Adrenal gland (tissue), 5 donors: Measurements from ENCODE around the gene LDAH.

Source experiments
- POLR2A ChIP-seq, 2 donors: fragments of 450-650 bp; IDR thresholded peaks; one replicate each; pipeline ENCODE4 v1.6.1; 2017; ENCODE audit warnings: antibody characterized with exemption in 2 of 2, mild to moderate bottlenecking in 2 of 2, moderate library complexity in 1 of 2
- TF ChIP-seq, protein P1 (sequence below), 6 experiments: fragments of 450-650 bp in 4 of 6; fragments of 200-600 bp in 2 of 6; sonication (generic) in 1 of 6; IDR thresholded peaks; 1 replicate in 5 of 6; 2 replicates in 1 of 6; pipeline versions ENCODE4 v1.5.1 to v1.8.0; 2016 to 2021; ENCODE audit warnings: antibody characterized with exemption in 6 of 6, mild to moderate bottlenecking in 2 of 6, moderate library complexity in 1 of 6
- donor health status: DM: no; HTN: no; CAD: no.

DNA sequence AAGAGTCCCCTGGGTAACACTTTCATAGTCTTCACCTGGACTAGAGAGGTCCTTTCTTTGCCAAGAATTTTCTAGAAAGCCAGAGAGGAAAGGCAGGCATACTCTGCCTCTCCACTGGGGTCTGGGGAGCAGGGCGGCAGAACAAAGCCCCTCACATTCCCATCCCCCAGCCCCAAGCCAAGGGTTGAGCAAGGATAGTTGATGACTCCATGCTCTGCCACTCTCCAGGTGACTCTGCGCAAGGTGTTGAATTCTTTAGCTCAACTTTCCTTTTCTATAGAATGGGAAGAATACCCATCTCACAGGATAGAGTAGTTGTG lies 158.9 kb downstream of the LDAH start:
- TF ChIP-seq, protein P1, sequence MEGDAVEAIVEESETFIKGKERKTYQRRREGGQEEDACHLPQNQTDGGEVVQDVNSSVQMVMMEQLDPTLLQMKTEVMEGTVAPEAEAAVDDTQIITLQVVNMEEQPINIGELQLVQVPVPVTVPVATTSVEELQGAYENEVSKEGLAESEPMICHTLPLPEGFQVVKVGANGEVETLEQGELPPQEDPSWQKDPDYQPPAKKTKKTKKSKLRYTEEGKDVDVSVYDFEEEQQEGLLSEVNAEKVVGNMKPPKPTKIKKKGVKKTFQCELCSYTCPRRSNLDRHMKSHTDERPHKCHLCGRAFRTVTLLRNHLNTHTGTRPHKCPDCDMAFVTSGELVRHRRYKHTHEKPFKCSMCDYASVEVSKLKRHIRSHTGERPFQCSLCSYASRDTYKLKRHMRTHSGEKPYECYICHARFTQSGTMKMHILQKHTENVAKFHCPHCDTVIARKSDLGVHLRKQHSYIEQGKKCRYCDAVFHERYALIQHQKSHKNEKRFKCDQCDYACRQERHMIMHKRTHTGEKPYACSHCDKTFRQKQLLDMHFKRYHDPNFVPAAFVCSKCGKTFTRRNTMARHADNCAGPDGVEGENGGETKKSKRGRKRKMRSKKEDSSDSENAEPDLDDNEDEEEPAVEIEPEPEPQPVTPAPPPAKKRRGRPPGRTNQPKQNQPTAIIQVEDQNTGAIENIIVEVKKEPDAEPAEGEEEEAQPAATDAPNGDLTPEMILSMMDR (IDR thresholded peaks at IDR 0.05), result no peak
- TF ChIP-seq POLR2A (IDR thresholded peaks at IDR 0.05), result no peak
